CMK (cell line): ENCODE measurements around the gene SP100.

Source experiments
- DNase-seq: peaks from one replicate; pipeline ENCODE4 v3.0.0-alpha.2; 2010; ENCODE audit warnings: low read depth

Gene SP100

GRCh38 chr2:230552181-230552580 lies 136.2 kb downstream of the SP100 start:
- no peak for DNase-seq

GRCh38 chr2:230557065-230557464 lies 141.1 kb downstream of the SP100 start:
- no peak for DNase-seq

- no peak for DNase-seq
These were observed 149.1 kb downstream of the SP100 start for GRCh38 chr2:230564805-230565779.

GRCh38 chr2:230569298-230569697 lies 153.3 kb downstream of the SP100 start:
- DNase-seq: no peak

GRCh38 chr2:230570987-230571386 lies 155.0 kb downstream of the SP100 start:
- DNase-seq: no peak

- DNase-seq: no peak
These were observed 159.8 kb downstream of the SP100 start for GRCh38 chr2:230575642-230576324.

- no peak for DNase-seq
These were observed 161.1 kb downstream of the SP100 start for GRCh38 chr2:230577114-230577513.

- no peak for DNase-seq
These were observed 162.1 kb downstream of the SP100 start for GRCh38 chr2:230578106-230578505.

GRCh38 chr2:230582851-230583283 lies 166.9 kb downstream of the SP100 start:
- no peak for DNase-seq

GRCh38 chr2:230583581-230583980 lies 167.6 kb downstream of the SP100 start:
- no peak for DNase-seq

- DNase-seq: no peak
These were observed 170.5 kb downstream of the SP100 start for GRCh38 chr2:230586328-230586982.

- no peak for DNase-seq
These were observed 173.0 kb downstream of the SP100 start for GRCh38 chr2:230589025-230589424.

GRCh38 chr2:230589497-230590015 lies 173.6 kb downstream of the SP100 start:
- DNase-seq: no peak

GRCh38 chr2:230590333-230590732 lies 174.3 kb downstream of the SP100 start:
- no peak for DNase-seq

- no peak for DNase-seq
These were observed 175.8 kb downstream of the SP100 start for GRCh38 chr2:230591850-230592249.

GRCh38 chr2:230592775-230593174 lies 176.8 kb downstream of the SP100 start:
- DNase-seq: no peak
